ENCODE measurements around the gene PPP1R26. TPM values are rescaled to one million over a fixed set of nuclear protein-coding genes. Genes with fewer than 3 reads are reported as not detected.
"Not testable (repeated sequence)": the region's sequence is repeated elsewhere in the genome, so short reads cannot be mapped to it uniquely, and the experiment has no call there.

The PPP1R26 gene
- polyA plus RNA-seq (2013, experiment 1 of 2) = 14.6 TPM
- 16.2 TPM for polyA plus RNA-seq (2013, experiment 2 of 2)

- Histone ChIP-seq H3K4me3 (ENCODE audit: low read length) (peak within 1 kb of the TSS; percentile 69), H3K4me1 (ENCODE audit: insufficient read depth, low read length) (0 out of 2 replicates have a peak, but pooled peaks cover 5% of the 10 kb centered on the region), H3K27ac (ENCODE audit: low read depth, low read length) (peak within 1 kb of the TSS; percentile 63), H3K36me3 (ENCODE audit: insufficient read depth, low read length) (peaks cover 20% of the 10 kb centered on the region), H3K9ac (ENCODE audit: low read depth, low read length) (peak within 1 kb of the TSS; percentile 57), H3K27me3 (ENCODE audit: insufficient read depth, low read length) (no peaks in the 10 kb centered on the region), H3K9me3 (ENCODE audit: insufficient read depth, low read depth, low read length) (no peaks in the 10 kb centered on the region)
- WGBS = under 1% methylated on average over 88 of the region's 103 CpGs
These were observed at the start of gene PPP1R26 for GRCh38 chr9:135479469-135480052. Gene PPP1R26 (plus strand): TSS chr9:135479782. CDS start chr9:135484511, 4,729 bp downstream.

- no peaks in the 10 kb centered on the region for H3K4me1 ChIP-seq (ENCODE audit: insufficient read depth, low read length)
- no peak overlapping the region for H3K4me3 ChIP-seq (ENCODE audit: low read length)
- no peaks in the 10 kb centered on the region for H3K36me3 ChIP-seq (ENCODE audit: insufficient read depth, low read length)
- H3K9me3 ChIP-seq (ENCODE audit: insufficient read depth, low read depth, low read length) = 0 out of 2 replicates have a peak, but pooled peaks cover 4% of the 10 kb centered on the region
- H3K9ac ChIP-seq (ENCODE audit: low read depth, low read length) = no peak overlapping the region
- no peaks in the 10 kb centered on the region for H3K27me3 ChIP-seq (ENCODE audit: insufficient read depth, low read length)
- H3K27ac ChIP-seq (ENCODE audit: low read depth, low read length) = no peak overlapping the region
- 100% methylated on average over 1 of the region's 4 CpGs for WGBS
These were observed 42.3 kb upstream of the PPP1R26 start for GRCh38 chr9:135437259-135437658.

GRCh38 chr9:135437696-135438095 is 41.9 kb upstream of the PPP1R26 start:
- H3K27ac ChIP-seq (ENCODE audit: low read depth, low read length); H3K9me3 ChIP-seq (ENCODE audit: insufficient read depth, low read depth, low read length); H3K4me1 ChIP-seq (ENCODE audit: insufficient read depth, low read length); H3K4me3 ChIP-seq (ENCODE audit: low read length); H3K36me3 ChIP-seq (ENCODE audit: insufficient read depth, low read length); H3K27me3 ChIP-seq (ENCODE audit: insufficient read depth, low read length); H3K9ac ChIP-seq (ENCODE audit: low read depth, low read length): not testable (repeated sequence)
- 93% methylated on average over 11 of the region's 11 CpGs for WGBS

- not testable (repeated sequence) for H3K4me3 ChIP-seq (ENCODE audit: low read length); H3K4me1 ChIP-seq (ENCODE audit: insufficient read depth, low read length); H3K9ac ChIP-seq (ENCODE audit: low read depth, low read length); H3K9me3 ChIP-seq (ENCODE audit: insufficient read depth, low read depth, low read length); H3K36me3 ChIP-seq (ENCODE audit: insufficient read depth, low read length); H3K27me3 ChIP-seq (ENCODE audit: insufficient read depth, low read length); H3K27ac ChIP-seq (ENCODE audit: low read depth, low read length)
- 83% methylated on average over 14 of the region's 14 CpGs for WGBS
These were observed 40.9 kb upstream of the PPP1R26 start for GRCh38 chr9:135438581-135439232.

- not testable (repeated sequence) for H3K4me1 ChIP-seq (ENCODE audit: insufficient read depth, low read length); H3K9me3 ChIP-seq (ENCODE audit: insufficient read depth, low read depth, low read length); H3K27me3 ChIP-seq (ENCODE audit: insufficient read depth, low read length); H3K9ac ChIP-seq (ENCODE audit: low read depth, low read length); H3K27ac ChIP-seq (ENCODE audit: low read depth, low read length); H3K4me3 ChIP-seq (ENCODE audit: low read length); H3K36me3 ChIP-seq (ENCODE audit: insufficient read depth, low read length)
- WGBS = 92% methylated on average over 7 of the region's 7 CpGs
These were observed 40.1 kb upstream of the PPP1R26 start for GRCh38 chr9:135439514-135439913.

GRCh38 chr9:135439916-135440315 is 39.7 kb upstream of the PPP1R26 start:
- Histone ChIP-seq H3K27me3 (ENCODE audit: insufficient read depth, low read length) (no peaks in the 10 kb centered on the region), H3K4me1 (ENCODE audit: insufficient read depth, low read length) (no peaks in the 10 kb centered on the region), H3K9me3 (ENCODE audit: insufficient read depth, low read depth, low read length) (no peaks in the 10 kb centered on the region), H3K9ac (ENCODE audit: low read depth, low read length) (no peak overlapping the region), H3K36me3 (ENCODE audit: insufficient read depth, low read length) (no peaks in the 10 kb centered on the region), H3K4me3 (ENCODE audit: low read length) (no peak overlapping the region), H3K27ac (ENCODE audit: low read depth, low read length) (no peak overlapping the region)
- WGBS = 93% methylated on average over 12 of the region's 12 CpGs

- no peaks in the 10 kb centered on the region for H3K9me3 ChIP-seq (ENCODE audit: insufficient read depth, low read depth, low read length)
- no peak overlapping the region for H3K27ac ChIP-seq (ENCODE audit: low read depth, low read length)
- no peak overlapping the region for H3K4me3 ChIP-seq (ENCODE audit: low read length)
- WGBS = 91% methylated on average over 10 of the region's 10 CpGs
- no peaks in the 10 kb centered on the region for H3K36me3 ChIP-seq (ENCODE audit: insufficient read depth, low read length)
- H3K9ac ChIP-seq (ENCODE audit: low read depth, low read length) = no peak overlapping the region
- no peaks in the 10 kb centered on the region for H3K4me1 ChIP-seq (ENCODE audit: insufficient read depth, low read length)
- no peaks in the 10 kb centered on the region for H3K27me3 ChIP-seq (ENCODE audit: insufficient read depth, low read length)
These were observed 39.0 kb upstream of the PPP1R26 start for GRCh38 chr9:135440620-135441019.

- not testable (repeated sequence) for H3K4me1 ChIP-seq (ENCODE audit: insufficient read depth, low read length); H3K27me3 ChIP-seq (ENCODE audit: insufficient read depth, low read length); H3K4me3 ChIP-seq (ENCODE audit: low read length); H3K9me3 ChIP-seq (ENCODE audit: insufficient read depth, low read depth, low read length); H3K27ac ChIP-seq (ENCODE audit: low read depth, low read length); H3K36me3 ChIP-seq (ENCODE audit: insufficient read depth, low read length); H3K9ac ChIP-seq (ENCODE audit: low read depth, low read length)
- WGBS = 90% methylated on average over 23 of the region's 23 CpGs
These were observed 38.2 kb upstream of the PPP1R26 start for GRCh38 chr9:135441105-135442071.

GRCh38 chr9:135442075-135442474 is 37.5 kb upstream of the PPP1R26 start:
- Histone ChIP-seq H3K4me3 (ENCODE audit: low read length) (no peak overlapping the region), H3K4me1 (ENCODE audit: insufficient read depth, low read length) (no peaks in the 10 kb centered on the region)

GRCh38 chr9:135443797-135444425 is 35.7 kb upstream of the PPP1R26 start:
- no peaks in the 10 kb centered on the region for H3K27me3 ChIP-seq (ENCODE audit: insufficient read depth, low read length)

More at GRCh38 chr9:135442075-135442474, 37.5 kb upstream of the PPP1R26 start:
- H3K9me3 ChIP-seq (ENCODE audit: insufficient read depth, low read depth, low read length) = no peaks in the 10 kb centered on the region
- H3K9ac ChIP-seq (ENCODE audit: low read depth, low read length) = no peak overlapping the region
- H3K36me3 ChIP-seq (ENCODE audit: insufficient read depth, low read length) = no peaks in the 10 kb centered on the region
- H3K27ac ChIP-seq (ENCODE audit: low read depth, low read length) = no peak overlapping the region
- H3K27me3 ChIP-seq (ENCODE audit: insufficient read depth, low read length) = no peaks in the 10 kb centered on the region
- WGBS = 94% methylated on average over 10 of the region's 10 CpGs

More at GRCh38 chr9:135443797-135444425, 35.7 kb upstream of the PPP1R26 start:
- Histone ChIP-seq H3K9me3 (ENCODE audit: insufficient read depth, low read depth, low read length) (no peaks in the 10 kb centered on the region), H3K4me3 (ENCODE audit: low read length) (no peak overlapping the region), H3K27ac (ENCODE audit: low read depth, low read length) (no peak overlapping the region), H3K9ac (ENCODE audit: low read depth, low read length) (no peak overlapping the region), H3K4me1 (ENCODE audit: insufficient read depth, low read length) (no peaks in the 10 kb centered on the region), H3K36me3 (ENCODE audit: insufficient read depth, low read length) (no peaks in the 10 kb centered on the region)
- WGBS = 90% methylated on average over 28 of the region's 28 CpGs

Data from HUES64 (cell line).